ENCODE measurements around the gene MED4. TPM values are rescaled to one million over a fixed set of nuclear protein-coding genes. Genes with fewer than 3 reads are reported as not detected.

MED4 gene
- total and polyA plus RNA-seq, 3 donors from 2014 or later, result 55.3 to 111 (median 58.2) TPM

GRCh38 chr13:48097793-48098192 lies 2.9 kb upstream of the MED4 start:
- no peak for DNase-seq
- WGBS, 2 donors, result 80 to 85% methylated on average over 4 of the region's 4 CpGs
- Histone ChIP-seq H3K9me3 (no peaks in the 10 kb centered on the region), H3K4me3 (no peak overlapping the region), H3K27me3 (no peaks in the 10 kb centered on the region), H3K36me3 (ENCODE audit: low read depth, missing control alignments) (no peaks in the 10 kb centered on the region), H3K4me1 (peaks cover 6% of the 10 kb centered on the region), H3K27ac (no peak overlapping the region)
- no peak for TF ChIP-seq CTCF (IDR thresholded peaks at IDR 0.05)
- no peak for TF ChIP-seq POLR2A (IDR thresholded peaks at IDR 0.05)
- intact Hi-C loops (cut with DNase I; ENCODE audit: low total_unique reads), result no loop called here

GRCh38 chr13:48096670-48097069 lies 1.8 kb upstream of the MED4 start:
- 68 to 70% methylated on average over 3 of the region's 3 CpGs for WGBS, 2 donors
- Histone ChIP-seq H3K27ac (no peak overlapping the region), H3K9me3 (no peaks in the 10 kb centered on the region), H3K4me1 (peaks cover 6% of the 10 kb centered on the region), H3K36me3 (ENCODE audit: low read depth, missing control alignments) (no peaks in the 10 kb centered on the region), H3K27me3 (no peaks in the 10 kb centered on the region), H3K4me3 (no peak overlapping the region)
- intact Hi-C loops (cut with DNase I; ENCODE audit: low total_unique reads), result no loop called here
- TF ChIP-seq CTCF (IDR thresholded peaks at IDR 0.05) (no peak), POLR2A (IDR thresholded peaks at IDR 0.05) (no peak)
- no peak for DNase-seq

GRCh38 chr13:48094404-48094780 lies 512 bp downstream of the MED4 start:
- Histone ChIP-seq H3K9me3 (no peaks in the 10 kb centered on the region), H3K4me3 (peak overlapping the region; percentile 88 to 100), H3K27ac (peak overlapping the region; percentile 83 to 93), H3K36me3 (ENCODE audit: low read depth, missing control alignments) (no peaks in the 10 kb centered on the region), H3K4me1 (peaks cover 6% of the 10 kb centered on the region), H3K27me3 (no peaks in the 10 kb centered on the region)
- no peak for DNase-seq
- TF ChIP-seq CTCF (IDR thresholded peaks at IDR 0.05), result no peak
- no peak for TF ChIP-seq POLR2A (IDR thresholded peaks at IDR 0.05)
- intact Hi-C loops (cut with DNase I; ENCODE audit: low total_unique reads), result no loop called here
- 0% methylated on average over 12 to 14 of the region's 14 CpGs for WGBS, 2 donors

GRCh38 chr13:48093588-48093987 lies 1.3 kb downstream of the MED4 start:
- Histone ChIP-seq H3K27ac (no peak overlapping the region), H3K4me3 (peak overlapping the region; percentile 88 to 100), H3K27me3 (no peaks in the 10 kb centered on the region), H3K9me3 (no peaks in the 10 kb centered on the region), H3K36me3 (ENCODE audit: low read depth, missing control alignments) (no peaks in the 10 kb centered on the region), H3K4me1 (peaks cover 6% of the 10 kb centered on the region)
- 59 to 64% methylated on average over 9 of the region's 9 CpGs for WGBS, 2 donors
- intact Hi-C loops (cut with DNase I; ENCODE audit: low total_unique reads), result no loop called here
- TF ChIP-seq POLR2A (IDR thresholded peaks at IDR 0.05) (no peak), CTCF (IDR thresholded peaks at IDR 0.05) (no peak)
- no peak for DNase-seq

- DNase-seq, result no peak
- Histone ChIP-seq H3K27ac (no peak overlapping the region), H3K36me3 (ENCODE audit: low read depth, missing control alignments) (no peaks in the 10 kb centered on the region), H3K4me3 (no peak overlapping the region), H3K27me3 (no peaks in the 10 kb centered on the region), H3K9me3 (no peaks in the 10 kb centered on the region), H3K4me1 (no peaks in the 10 kb centered on the region)
- intact Hi-C loops (cut with DNase I; ENCODE audit: low total_unique reads), result no loop called here
- 57 to 79% methylated on average over 2 of the region's 2 CpGs for WGBS, 2 donors
- TF ChIP-seq CTCF (IDR thresholded peaks at IDR 0.05), result no peak
- no peak for TF ChIP-seq POLR2A (IDR thresholded peaks at IDR 0.05)
Measured at GRCh38 chr13:48086272-48086671, 8.6 kb downstream of the MED4 start.

Measured in testis (tissue), 3 donors.